Measurements from ENCODE around the gene VIM.
"Not testable (repeated sequence)": the region's sequence is repeated elsewhere in the genome, so short reads cannot be mapped to it uniquely, and the experiment has no call there.

VIM gene

DNA sequence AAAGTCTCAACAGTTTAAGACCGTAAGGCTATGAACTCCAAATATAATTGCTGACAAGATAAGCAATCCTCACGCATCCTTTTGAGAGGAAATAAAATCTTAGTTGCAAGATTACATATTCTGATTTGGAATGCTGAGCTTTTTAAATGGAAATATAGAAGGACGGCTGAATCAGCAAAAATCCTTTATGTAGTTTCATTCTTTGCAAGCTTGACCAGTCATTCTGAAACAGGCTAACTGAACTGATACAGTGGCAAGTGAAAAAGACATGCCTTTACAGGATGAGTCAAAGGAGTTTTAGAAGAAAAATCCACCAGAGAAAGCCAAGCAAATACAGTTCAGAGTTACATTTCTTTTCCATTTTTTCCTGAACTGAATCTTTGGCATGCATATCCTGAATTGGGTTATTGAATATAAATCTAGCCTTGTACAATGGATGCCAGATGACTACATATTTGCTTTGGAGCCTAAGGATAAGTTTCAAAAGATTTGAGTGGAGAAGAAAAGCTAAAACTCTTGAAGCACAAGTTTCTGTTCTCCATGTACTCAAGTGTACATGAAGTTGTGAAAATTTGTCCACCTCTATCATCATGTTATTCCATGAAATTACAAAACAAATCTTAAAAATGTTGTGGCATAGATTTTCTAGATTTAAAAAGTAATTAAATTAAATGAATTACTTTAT, 4.4 kb downstream of the VIM start:
- no peak for DNase-seq (ENCODE audit: low spot score)

DNA sequence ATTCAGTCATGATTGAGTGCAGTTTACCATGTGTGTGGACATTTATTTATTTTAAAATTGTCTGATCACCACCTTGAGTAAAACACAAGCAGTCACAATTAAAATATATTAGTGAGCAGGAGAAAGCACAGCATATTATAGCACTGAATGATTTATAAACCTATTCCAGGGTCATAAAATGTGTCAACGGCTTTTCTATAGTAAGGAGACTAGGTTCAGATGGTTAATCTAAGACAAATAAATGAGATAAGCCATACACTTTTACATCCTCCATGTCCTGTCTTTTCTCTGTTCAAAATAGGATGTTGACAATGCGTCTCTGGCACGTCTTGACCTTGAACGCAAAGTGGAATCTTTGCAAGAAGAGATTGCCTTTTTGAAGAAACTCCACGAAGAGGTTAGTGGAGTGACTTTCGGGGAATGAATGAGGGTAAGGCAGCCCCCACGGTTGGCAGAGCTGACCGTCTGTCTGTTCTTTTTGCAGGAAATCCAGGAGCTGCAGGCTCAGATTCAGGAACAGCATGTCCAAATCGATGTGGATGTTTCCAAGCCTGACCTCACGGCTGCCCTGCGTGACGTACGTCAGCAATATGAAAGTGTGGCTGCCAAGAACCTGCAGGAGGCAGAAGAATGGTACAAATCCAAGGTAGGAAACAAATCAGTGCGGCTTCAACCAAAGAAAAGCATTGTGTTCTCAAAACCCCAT, 5.4 kb downstream of the VIM start:
- DNase-seq (ENCODE audit: low spot score) = no peak

DNA sequence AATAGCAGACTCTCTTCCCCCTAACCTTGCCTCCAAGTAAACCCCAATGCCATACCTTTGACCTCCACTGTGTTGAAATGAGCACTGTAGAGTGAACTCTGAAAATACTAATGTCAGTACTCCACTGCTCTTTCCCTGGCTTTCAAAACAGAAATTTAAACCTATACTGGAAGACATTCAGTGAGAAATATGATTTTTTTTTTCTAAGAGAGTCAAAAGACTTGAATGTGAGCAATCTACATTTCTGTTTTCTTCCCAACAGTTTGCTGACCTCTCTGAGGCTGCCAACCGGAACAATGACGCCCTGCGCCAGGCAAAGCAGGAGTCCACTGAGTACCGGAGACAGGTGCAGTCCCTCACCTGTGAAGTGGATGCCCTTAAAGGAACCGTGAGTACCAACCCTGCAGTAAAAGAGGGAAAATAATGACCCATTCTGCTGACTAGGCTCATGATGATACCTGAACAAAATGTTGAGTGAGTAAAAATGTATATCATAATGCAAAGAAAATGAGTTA, 6.4 kb downstream of the VIM start:
- DNase-seq (ENCODE audit: low spot score) = no peak

DNA sequence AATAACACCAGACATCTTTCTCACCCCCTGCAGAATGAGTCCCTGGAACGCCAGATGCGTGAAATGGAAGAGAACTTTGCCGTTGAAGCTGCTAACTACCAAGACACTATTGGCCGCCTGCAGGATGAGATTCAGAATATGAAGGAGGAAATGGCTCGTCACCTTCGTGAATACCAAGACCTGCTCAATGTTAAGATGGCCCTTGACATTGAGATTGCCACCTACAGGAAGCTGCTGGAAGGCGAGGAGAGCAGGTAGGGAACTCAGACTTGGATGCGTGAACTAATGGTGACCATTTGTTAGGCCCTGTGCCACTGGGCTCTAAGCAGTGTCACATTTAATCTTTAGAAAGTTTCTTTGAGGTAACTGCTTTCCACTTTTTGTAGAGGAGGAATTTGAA, 7.1 kb downstream of the VIM start:
- no peak for DNase-seq (ENCODE audit: low spot score)

DNA sequence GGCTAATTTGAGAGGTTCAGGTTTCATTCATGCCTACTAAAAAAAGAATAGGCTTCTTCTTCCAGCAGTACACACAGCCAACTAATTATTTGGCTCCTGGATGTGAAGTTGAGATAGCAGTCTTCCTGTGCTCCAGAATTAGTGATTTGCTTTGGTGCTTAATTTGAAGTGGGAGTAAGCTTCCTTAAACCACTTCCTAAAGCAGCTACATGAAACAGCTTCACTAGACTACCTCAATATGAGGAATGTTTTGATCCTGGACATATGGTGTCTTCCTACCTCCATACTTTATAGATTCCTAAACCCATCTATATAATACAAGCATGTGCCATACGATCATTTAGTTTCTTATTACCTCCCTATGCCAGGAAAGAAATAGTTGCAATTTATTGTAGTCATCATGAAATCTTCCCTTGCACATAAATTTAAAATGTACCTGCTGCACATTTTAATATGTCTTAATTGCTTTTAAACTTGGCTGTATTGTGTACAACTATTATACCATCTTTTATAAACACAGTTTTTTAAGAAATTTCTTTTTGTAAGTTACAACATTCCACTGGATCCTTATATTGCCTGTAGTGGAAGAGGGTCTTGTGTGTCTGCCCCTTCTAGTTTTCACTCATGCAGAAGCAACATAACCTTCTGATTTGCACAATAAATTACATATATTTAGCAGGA, 8.6 kb downstream of the VIM start:
- no peak for DNase-seq (ENCODE audit: low spot score)

DNA sequence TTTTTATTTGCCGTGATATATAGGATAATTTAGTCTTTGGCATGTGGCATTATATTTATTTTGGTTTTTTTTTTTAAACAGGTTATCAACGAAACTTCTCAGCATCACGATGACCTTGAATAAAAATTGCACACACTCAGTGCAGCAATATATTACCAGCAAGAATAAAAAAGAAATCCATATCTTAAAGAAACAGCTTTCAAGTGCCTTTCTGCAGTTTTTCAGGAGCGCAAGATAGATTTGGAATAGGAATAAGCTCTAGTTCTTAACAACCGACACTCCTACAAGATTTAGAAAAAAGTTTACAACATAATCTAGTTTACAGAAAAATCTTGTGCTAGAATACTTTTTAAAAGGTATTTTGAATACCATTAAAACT, 9.1 kb downstream of the VIM start:
- DNase-seq (ENCODE audit: low spot score) = no peak

DNA sequence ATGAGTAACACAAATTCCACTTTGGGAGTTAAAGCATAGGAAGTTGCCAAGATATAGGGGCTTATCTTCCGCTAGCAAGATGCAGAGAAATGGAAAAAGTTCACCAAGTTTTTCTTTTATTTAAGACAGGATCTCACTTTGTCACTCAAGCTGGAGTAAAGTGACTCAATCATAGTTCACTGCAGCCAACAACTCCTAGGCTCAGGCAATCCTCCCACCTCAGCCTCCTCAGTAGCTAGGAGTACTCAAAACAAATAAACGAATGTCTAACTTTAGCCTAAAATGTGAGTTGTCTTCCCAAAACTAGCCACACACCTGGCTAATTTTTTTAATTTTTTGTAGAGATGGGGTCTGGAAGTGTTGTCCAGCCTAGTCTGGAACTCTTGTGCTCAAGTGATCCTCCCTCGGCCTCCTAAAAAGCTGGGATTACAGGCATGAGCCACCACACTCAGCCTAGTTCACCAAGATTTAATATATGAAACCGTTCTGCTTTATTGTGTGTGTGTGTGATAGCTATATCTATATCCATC, 9.9 kb downstream of the VIM start:
- DNase-seq (ENCODE audit: low spot score) = no peak

DNA sequence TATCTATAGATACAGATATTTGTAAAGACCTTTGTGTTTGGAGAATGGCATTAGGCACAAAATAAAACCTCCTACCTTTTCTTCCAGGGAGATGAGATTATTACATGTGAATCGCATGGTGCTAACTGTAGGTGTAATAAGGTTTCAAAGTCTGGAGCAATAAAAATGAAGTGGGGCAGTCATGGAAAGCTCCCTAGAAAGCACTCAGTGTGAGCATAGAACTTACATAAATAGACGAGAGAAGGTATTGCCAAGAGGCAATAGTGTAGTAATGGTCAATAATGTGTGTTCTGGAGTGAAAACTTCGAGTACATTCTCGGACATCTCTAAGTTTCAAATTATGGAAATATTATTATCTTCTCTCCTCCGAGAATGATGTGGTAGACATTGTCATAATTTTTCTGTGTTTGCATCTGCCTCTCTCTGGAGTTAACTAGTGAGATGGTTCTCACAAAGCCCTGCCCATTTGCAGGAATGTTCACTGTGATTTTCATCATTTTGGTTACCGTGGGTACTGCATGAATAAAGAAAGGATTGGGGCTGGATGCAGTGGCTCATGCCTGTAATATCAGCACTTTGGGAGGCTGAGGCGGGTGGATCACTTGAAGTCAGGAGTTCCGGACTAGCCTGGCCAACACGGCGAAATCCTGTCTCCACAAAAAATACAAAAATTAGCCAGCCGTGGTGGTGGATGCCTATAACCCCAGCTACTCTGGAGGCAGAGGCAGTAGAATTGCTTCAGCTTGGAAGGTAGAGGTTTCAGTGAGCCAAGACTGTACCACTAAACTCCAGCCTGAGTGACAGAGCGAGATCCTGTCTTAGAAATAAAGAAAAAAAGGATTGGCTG, 10.6 kb downstream of the VIM start:
- no peak for DNase-seq (ENCODE audit: low spot score)

DNA sequence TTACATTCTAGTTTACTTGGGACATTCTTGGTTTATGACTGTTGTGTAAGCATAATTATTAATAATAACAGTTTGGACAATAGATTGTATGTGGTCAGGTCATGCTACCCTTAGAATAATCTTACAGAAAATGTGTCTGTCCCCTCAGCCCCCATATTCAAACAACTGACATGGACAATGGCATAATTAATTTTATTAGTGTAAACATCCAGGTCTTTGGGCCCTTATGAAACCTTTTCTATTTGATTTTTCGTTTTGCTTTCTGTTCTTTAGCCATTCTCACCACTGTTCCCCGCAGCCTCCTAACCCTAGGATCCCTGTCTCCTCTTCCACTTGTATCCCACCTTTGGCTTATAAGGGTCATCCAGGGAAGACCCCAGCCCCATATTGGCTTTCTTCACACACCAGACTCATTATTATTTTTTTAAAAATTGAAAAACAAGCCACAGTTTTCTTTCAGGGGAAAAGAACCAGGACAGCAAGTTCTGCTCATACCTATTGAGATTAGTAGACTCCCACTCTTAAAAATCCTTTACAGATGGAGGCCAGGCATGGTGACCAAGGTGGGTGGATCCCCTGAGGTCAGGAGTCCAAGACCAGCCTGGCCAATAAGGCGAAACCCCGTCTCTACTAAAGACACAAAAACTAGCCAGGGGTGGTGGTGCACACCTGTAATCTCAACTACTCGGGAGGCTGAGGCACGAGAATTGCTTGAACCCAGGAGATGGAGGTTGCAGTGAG, 11.5 kb downstream of the VIM start:
- DNase-seq (ENCODE audit: low spot score) = no peak

DNA sequence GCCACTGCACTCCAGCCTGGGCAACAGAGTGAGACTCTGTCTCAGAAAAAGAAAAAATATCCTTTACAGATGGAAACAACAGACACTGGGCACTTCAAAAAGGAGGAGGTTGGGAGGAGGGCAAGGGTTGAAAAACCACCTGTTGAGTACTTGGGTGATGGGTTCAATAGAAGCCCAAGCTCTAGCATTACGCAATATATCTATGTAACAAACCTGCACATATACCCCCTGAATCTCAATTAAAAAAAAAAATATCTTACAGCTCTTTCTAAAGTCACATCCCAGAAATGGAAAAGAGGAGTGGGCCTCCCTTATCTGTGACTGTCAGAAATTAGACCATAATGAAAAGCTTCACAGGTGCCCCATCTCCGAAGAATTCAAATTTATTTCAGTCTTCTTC, 12.1 kb downstream of the VIM start:
- no peak for DNase-seq (ENCODE audit: low spot score)

DNA sequence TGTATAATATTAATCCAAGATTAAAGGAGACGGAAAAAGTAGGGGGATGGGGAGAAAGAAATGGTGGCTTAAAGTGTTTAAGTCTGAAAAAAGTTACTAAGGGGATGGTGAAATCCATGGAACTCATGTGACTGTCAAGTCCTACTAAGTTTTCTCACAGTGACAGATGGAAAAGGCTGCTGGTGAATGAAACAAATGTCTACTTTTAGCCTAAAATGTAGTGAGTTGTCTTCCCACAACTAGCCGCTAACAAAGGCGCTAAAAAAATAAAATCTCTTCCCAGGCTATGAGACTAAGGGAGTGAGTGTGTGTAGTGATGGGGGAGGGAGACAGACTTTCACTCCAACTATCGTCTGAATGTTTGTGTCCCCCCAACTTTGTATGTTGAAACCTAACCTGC, 12.6 kb downstream of the VIM start:
- DNase-seq (ENCODE audit: low spot score) = no peak

DNA sequence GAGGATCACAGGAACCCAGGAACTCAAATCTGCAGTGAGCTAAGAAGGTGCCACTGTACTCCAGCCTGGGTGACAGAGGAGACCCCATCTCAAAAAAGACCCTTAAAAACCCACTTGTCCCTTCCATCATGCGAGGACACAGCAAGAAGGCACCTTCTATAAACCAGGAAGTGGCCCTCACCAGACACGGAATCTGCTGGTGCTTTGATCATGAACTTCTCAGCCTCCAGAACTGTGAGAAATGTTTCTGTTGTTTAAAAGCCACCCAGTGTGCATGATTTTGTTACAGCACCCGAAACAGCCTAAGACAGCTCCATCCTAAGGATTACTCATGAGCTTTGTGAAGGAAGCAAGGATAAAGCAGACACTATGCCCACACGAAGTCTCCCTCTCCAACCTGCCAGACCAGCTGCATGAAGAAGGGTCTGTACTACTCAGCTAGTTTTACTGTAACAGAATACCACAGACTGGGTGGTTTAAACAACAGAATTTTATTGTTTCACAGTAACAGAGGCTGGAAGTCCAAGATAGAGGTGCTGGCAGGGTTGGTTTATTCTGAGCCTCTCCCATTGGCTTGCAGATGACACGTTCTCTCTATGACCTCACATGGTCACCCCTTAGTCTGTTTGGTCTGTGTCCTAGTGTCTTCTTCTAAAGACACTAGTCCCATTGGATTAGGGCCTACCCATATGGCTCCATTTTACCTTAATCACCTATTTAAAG, 13.7 kb downstream of the VIM start:
- DNase-seq (ENCODE audit: low spot score) = no peak

DNA sequence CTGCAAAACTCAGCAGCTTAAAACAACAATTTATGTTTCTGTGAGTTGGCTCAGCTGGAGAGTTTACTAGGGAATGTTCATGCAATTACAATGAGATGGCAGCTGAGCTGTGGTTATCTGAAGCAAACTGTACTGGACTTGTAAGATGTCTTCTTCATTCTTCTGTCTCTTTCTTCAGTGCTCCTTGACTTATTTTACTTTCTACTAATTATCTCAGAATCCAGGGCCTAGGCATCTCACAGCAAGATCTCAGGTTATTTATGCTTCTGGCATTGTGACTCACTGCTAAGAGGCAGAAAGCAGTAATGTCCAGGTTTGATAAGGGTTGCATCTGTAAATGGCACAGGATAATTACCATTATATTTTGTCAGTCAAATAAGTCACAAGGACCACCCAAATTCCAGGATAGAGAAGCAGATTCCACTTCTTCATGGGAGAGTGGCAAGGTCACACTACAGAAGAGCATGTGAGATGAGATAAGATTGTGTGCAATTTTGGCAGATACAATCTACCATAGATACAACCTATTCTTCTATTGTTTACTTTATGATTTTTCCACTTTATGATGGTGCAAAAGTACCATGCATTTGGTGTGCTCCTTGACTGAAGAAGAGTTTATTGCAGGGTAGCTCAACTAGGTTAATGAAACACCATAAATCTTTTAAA, 16.8 kb downstream of the VIM start:
- DNase-seq (ENCODE audit: low spot score) = no peak

DNA sequence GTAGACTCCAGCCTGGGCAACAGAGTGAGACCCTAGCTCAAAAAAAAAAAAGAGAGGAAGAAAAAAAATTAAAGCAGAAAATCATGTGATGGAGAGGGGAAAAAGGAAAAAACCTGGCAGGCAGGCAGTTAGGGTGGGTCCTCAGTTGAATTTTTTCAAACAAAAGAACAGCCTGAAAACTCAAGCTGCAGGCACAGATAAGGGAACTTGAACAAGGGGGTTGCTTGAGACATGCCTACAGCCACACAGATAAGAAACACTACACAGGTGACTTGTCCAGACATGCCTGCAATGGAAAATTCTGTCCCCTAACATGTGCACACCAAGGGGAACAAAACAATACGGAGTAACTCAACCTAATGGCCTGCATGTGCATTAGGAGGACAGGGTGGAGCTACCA, 19.2 kb downstream of the VIM start:
- no peak for DNase-seq (ENCODE audit: low spot score)

DNA sequence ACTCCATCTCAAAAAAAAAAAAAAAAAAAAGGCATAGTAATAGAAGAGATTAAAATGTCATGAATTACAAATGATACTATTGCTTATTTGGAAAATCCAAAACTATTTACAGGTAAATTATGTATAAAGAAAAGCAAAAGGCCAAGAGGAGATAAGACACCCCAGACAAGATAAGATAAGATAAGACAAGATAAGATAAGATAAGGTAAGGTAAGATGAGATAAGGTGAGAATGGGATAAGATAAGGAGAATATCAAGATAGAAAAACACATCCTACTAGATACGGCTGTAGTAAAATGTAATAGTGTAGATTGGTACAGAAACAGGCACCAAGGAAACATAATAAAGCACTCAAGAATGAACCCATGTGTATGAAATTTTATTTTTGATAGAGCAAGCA, 20.9 kb downstream of the VIM start:
- no peak for DNase-seq (ENCODE audit: low spot score)

DNA sequence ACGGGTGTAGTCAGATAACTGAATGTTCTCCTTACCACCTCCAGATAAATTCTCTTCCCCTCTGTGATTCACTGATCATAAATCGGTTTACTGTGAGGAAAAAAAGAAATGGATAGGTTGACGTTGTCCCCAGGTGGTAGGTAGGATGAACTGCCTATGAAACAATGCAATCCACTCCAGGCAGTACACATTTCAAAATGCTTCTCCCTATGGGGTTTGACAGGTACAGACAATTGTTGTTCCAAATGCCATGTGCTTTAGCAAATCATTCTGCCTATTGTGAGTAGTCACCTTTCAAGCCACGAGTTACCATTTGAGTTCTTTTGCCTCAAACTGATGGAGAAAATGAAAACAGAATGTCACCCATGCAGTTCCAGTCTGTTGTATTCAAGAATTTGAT, 21.8 kb downstream of the VIM start:
- DNase-seq (ENCODE audit: low spot score) = no peak

DNA sequence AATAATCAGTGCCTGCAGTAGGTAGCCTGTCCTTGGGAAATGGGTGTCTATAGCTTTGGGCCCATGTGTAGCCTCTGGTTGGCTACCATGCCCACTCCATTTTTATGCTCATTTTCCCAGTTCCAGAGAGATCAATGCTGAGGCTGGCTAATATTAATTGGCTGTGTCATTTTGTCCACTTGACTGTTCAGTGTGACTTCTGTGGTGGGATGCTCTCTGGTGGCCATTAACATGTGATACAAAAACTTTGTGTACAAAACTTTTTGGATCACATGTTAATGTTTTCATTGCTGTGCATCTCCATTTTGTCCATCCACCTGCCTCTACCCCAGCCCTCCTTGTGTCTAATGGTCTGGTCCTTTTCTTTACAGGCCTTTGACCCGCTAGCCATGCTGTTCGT, 22.7 kb downstream of the VIM start:
- no peak for DNase-seq (ENCODE audit: low spot score)

DNA sequence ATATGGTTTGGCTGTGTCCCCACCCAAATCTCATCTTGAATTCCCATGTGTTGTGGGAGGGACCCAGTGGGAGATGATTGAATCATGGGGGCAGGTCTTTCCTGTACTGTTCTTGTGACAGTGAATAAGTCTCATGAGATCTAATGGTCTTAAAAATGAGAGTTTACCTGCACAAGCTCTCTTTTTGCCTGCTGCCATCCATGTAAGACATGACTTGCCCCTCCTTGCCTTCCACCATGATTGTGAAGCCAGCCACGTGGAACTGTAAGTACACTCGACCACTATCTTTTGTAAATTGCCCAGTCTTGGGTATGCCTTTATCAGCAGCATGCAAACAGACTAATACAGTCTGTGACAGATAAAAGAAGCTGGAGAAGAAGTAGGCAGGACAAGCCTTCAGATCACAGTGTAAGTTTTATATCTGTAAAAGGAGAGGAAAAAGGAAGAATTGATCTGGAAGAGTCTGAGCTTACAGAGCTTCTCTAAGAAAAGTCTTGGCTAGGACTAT, 26.6 kb downstream of the VIM start:
- not testable (repeated sequence) for DNase-seq (ENCODE audit: low spot score)

DNA sequence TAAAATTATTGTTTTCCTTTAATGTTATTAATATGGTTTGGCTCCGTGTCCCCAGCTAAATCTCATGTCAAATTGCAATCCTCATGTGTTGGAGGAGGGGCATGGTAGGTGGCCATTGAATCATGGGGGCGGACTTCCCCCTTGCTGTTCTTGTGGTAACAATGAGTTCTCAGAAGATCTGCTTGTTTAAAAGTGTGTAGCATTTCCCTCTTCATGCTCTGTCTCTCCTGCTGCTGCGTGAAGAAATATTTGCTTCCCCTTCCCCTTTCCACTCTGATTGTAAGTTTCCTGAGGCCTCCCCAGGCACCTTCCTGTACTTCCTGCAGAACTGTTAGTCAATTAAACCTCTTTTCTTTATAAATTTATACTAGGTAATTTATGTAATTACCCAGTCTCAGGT, 27.5 kb downstream of the VIM start:
- DNase-seq (ENCODE audit: low spot score) = no peak

DNA sequence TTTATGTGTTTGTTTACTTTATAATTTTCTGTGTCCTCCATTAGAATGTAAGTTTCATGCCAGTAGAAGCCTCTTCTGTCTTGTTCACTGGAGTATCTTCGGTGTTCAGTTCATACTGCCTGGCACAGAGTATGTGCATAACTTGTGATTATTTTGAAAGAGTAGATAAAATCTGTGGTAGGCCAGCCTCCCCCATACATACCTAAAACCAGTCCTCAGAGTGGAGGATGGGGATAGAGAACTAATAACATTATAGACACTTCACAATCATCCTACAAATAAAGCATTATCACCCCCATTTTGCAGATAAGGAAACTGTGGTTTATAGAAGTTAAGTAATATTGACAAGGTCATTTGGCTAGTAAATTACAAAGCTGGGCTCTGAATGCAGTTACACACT, 28.0 kb downstream of the VIM start:
- DNase-seq (ENCODE audit: low spot score) = no peak

All from germinal center (tissue), 1 donor.